Esophagus squamous epithelium (tissue), 4 donors: ENCODE measurements around the gene ADIPOR2.

Source experiments
- CTCF ChIP-seq, 6 experiments: fragments of 450-650 bp in 4 of 6; fragments of 200-600 bp in 2 of 6; sonication (generic) in 2 of 6; IDR thresholded peaks; one replicate each; pipeline ENCODE4 v1.5.1; 2016 to 2019; ENCODE audit warnings: antibody characterized with exemption in 6 of 6, mild to moderate bottlenecking in 4 of 6, moderate library complexity in 4 of 6
- POLR2A ChIP-seq, 4 donors: fragments of 450-650 bp; IDR thresholded peaks; one replicate each; pipeline ENCODE4 v1.6.1; 2017; ENCODE audit warnings: antibody characterized with exemption in 4 of 4, mild to moderate bottlenecking in 4 of 4, moderate library complexity in 3 of 4

DNA sequence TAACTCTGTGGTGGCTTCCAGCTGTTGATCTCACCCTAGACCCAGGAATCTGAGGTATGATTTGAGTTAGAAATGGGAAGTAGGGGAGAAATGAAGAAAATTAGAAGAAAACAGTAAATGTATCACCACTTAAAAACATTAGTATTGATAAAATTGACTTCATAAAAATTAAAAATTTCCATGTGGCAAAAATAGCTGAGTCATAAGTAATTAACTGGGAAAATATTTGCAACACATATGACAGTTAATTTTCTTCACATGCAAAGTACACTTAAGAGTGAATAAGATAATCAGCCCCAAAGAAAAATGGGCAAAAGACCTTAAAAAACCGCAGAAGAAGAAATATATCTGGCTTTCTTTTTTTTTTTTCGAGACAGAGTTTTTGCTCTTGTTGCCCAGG lies 25.5 kb upstream of the ADIPOR2 start:
- TF ChIP-seq CTCF (IDR thresholded peaks at IDR 0.05), result no peak
- no peak for TF ChIP-seq POLR2A (IDR thresholded peaks at IDR 0.05)
